Hepatocyte (in vitro differentiated cells): ENCODE data around the gene ITK. TPM values are rescaled to one million over a fixed set of nuclear protein-coding genes. Genes with fewer than 3 reads are reported as not detected.

ENCODE experiments used
- DNase-seq: peaks from one replicate; pipeline ENCODE4 v3.0.0-alpha.2; 2016; ENCODE audit warnings: low spot score
- H2AFZ ChIP-seq: fragments of 200-600 bp; sonication (generic); 2 replicates; pipeline ENCODE4 v1.6.0; 2016; ENCODE audit warnings: antibody characterized with exemption, mild to moderate bottlenecking
- H3K27ac ChIP-seq: fragments of 200-600 bp; sonication (generic); 2 replicates; pipeline ENCODE4 v1.5.1; 2016; ENCODE audit warnings: mild to moderate bottlenecking
- H3K27me3 ChIP-seq: fragments of 200-600 bp; sonication (generic); 2 replicates; pipeline ENCODE4 v1.6.1; 2016
- H3K36me3 ChIP-seq: fragments of 200-600 bp; sonication (generic); replicated peaks from 2 replicates; pipeline ENCODE4 v1.5.1; 2016; ENCODE audit warnings: low read depth; ENCODE audit not compliant: insufficient read depth
- H3K4me1 ChIP-seq: fragments of 200-600 bp; sonication (generic); 2 replicates; pipeline ENCODE4 v1.5.1; 2016; ENCODE audit warnings: mild to moderate bottlenecking, moderate library complexity; ENCODE audit not compliant: insufficient read depth
- H3K4me2 ChIP-seq: fragments of 200-600 bp; sonication (generic); 2 replicates; pipeline ENCODE4 v1.6.0; 2016
- H3K4me3 ChIP-seq: fragments of 200-600 bp; sonication (generic); 2 replicates; pipeline ENCODE4 v1.5.1; 2016; ENCODE audit warnings: mild to moderate bottlenecking
- H3K79me2 ChIP-seq: fragments of 200-600 bp; sonication (generic); 2 replicates; pipeline ENCODE4 v1.6.0; 2017; ENCODE audit warnings: mild to moderate bottlenecking
- H3K9me2 ChIP-seq: fragments of 200-600 bp; sonication (generic); replicated peaks from 2 replicates; pipeline ENCODE4 v1.6.0; 2017; ENCODE audit warnings: mild to moderate bottlenecking; ENCODE audit not compliant: insufficient read depth
- H3K9me3 ChIP-seq: fragments of 200-600 bp; sonication (generic); 2 replicates; pipeline ENCODE4 v1.5.1; 2016; ENCODE audit warnings: low read depth, mild to moderate bottlenecking
- H4K20me1 ChIP-seq: fragments of 200-600 bp; sonication (generic); 2 replicates; pipeline ENCODE4 v1.6.0; 2016; ENCODE audit warnings: mild to moderate bottlenecking; ENCODE audit not compliant: insufficient read depth, poor library complexity, severe bottlenecking
- EZH2 ChIP-seq: fragments of 200-600 bp; sonication (generic); IDR thresholded peaks from 2 replicates; pipeline ENCODE4 v1.6.1; 2016; ENCODE audit warnings: antibody characterized with exemption, mild to moderate bottlenecking, borderline replicate concordance
- EZH2phosphoT487 ChIP-seq: fragments of 200-600 bp; sonication (generic); IDR thresholded peaks from one replicate; pipeline ENCODE4 v1.6.1; 2018; ENCODE audit warnings: antibody characterized with exemption, mild to moderate bottlenecking, low read depth, moderate library complexity; ENCODE audit not compliant: unreplicated experiment, severe bottlenecking
- WGBS: methylation state at CpG from one replicate; pipeline ENCODE4 v1.1.6; 2016; ENCODE audit warnings: low lambda C conversion rate; ENCODE audit errors: missing lambda C conversion rate; 5-methylcytosine and 5-hydroxymethylcytosine counted together
- polyA plus RNA-seq: library from polyadenylated mRNA; unstranded; fragments of >200 nt; fragmentation: Nextera tagmentation; extraction: Ambion mirVana; gene quantifications from 2 replicates; pipeline ENCODE4 v1.2.1, GENCODE V29; 2016
- total RNA-seq: library from RNA; depleted of rRNA; stranded (reverse); fragments of >200 nt; gene quantifications from 2 replicates; pipeline ENCODE4 v1.2.3, GENCODE V29; 2014
- TF ChIP-seq, protein P1 (sequence below): fragments of 200-600 bp; sonication (generic); IDR thresholded peaks from 2 replicates; pipeline ENCODE4 v1.5.1; 2016; ENCODE audit warnings: antibody characterized with exemption, mild to moderate bottlenecking; ENCODE audit not compliant: poor library complexity

Gene ITK
- total and polyA plus RNA-seq, 2 experiments from 2014 or later: 0.18 to 0.20 TPM

DNA sequence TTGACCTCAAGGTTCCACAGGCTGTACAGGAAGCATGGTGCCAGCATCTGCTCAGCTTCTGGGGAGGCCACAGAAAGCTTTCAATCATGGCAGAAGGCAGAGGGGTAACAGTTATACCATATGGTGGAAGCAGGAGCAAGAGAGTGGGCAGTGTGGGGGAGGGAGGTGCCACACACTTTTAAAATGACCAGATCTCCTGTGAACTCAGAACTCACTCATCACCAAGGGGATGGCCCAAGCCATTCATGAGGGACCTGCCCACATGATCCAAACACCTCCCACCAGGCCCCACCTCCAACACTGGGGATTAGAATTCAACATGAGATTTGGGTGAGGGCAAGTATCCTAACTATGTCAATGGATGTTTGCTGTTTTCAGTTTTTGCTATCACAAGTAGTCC is 101.5 kb downstream of the ITK start:
- TF ChIP-seq EZH2phosphoT487: no peak
- TF ChIP-seq EZH2: no peak
- TF ChIP-seq, protein P1, sequence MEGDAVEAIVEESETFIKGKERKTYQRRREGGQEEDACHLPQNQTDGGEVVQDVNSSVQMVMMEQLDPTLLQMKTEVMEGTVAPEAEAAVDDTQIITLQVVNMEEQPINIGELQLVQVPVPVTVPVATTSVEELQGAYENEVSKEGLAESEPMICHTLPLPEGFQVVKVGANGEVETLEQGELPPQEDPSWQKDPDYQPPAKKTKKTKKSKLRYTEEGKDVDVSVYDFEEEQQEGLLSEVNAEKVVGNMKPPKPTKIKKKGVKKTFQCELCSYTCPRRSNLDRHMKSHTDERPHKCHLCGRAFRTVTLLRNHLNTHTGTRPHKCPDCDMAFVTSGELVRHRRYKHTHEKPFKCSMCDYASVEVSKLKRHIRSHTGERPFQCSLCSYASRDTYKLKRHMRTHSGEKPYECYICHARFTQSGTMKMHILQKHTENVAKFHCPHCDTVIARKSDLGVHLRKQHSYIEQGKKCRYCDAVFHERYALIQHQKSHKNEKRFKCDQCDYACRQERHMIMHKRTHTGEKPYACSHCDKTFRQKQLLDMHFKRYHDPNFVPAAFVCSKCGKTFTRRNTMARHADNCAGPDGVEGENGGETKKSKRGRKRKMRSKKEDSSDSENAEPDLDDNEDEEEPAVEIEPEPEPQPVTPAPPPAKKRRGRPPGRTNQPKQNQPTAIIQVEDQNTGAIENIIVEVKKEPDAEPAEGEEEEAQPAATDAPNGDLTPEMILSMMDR: no peak

DNA sequence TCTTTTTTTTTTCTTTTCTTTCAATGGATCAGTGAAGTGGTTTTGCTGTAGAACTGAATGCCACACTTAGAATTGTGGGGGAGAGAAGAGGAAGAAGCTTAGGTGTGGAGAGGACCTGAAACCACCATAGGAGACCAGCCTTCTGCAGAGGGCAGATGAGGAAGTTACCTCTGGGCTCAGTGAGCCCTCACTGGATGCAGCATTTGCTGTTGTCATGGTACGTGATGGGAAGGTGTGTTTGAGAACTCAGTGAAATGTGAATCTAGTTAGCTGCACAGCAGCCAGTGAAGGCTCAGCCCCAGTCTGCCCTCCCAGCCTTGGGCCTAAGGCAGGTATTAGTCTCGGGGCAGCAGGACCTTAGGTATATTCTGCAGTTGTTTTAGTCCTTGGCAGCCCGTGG is 102.8 kb downstream of the ITK start:
- no peaks in the 10 kb centered on the region for H3K9me3 ChIP-seq
- H3K27me3 ChIP-seq: no peaks in the 10 kb centered on the region
- DNase-seq: no peak
- H4K20me1 ChIP-seq: no peaks in the 10 kb centered on the region
- no peak overlapping the region for H3K27ac ChIP-seq
- H3K9me2 ChIP-seq: no peaks in the 10 kb centered on the region
- TF ChIP-seq, protein P1: no peak
- TF ChIP-seq EZH2: no peak
- no peak for TF ChIP-seq EZH2phosphoT487
- WGBS: 88% methylated on average over 3 of the region's 3 CpGs
- peaks cover 6% of the 10 kb centered on the region for H3K79me2 ChIP-seq
- H3K4me2 ChIP-seq: no peak overlapping the region
- no peaks in the 10 kb centered on the region for H3K36me3 ChIP-seq
- peaks cover 4% of the 10 kb centered on the region for H3K4me1 ChIP-seq
- H3K4me3 ChIP-seq: no peak overlapping the region
- no peak overlapping the region for H2AFZ ChIP-seq

More for the DNA sequence above, 101.5 kb downstream of the ITK start:
- no peak for DNase-seq
- Histone ChIP-seq H2AFZ (no peak overlapping the region), H3K4me3 (no peak overlapping the region), H3K4me1 (no peaks in the 10 kb centered on the region), H3K9me2 (no peaks in the 10 kb centered on the region), H3K27me3 (no peaks in the 10 kb centered on the region), H3K27ac (no peak overlapping the region), H4K20me1 (no peaks in the 10 kb centered on the region), H3K4me2 (no peak overlapping the region), H3K79me2 (peaks cover 9% of the 10 kb centered on the region), H3K9me3 (no peaks in the 10 kb centered on the region), H3K36me3 (no peaks in the 10 kb centered on the region)

DNA sequence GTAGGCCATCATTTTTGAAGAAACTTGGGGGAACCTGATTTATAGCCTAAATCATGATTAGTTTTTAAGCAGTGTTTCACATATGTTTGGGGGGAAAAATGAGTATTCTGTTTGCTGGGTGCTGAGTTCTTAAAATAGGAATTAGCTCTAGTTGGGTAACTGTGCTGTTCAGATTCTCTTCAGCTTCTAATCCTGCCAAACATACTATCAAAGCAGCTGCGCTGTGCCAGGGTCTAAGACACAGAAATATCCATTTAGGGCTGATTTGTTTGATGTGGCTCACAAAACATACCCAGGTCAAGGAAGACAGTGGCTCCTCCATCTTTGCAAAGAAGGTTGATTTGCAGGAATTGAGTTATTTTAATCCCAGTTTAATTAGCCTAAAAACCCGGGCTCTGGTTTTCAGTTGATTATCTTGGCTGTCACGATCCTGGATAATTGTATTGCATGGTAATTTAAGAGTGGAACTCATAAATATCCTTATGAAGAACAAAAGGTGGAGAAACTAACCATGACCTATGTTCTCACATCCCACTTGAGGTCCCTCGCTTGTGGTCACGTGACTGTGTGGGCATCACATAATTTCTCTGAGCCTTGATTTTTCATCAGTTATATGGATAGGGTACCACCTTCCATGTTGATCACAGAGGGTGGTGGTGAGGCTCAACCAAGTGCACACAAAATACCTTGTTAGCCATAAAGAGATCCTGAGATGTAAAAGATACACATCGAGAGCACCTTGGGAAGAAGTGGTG is 104.0 kb downstream of the ITK start:
- WGBS: 82% methylated on average over 6 of the region's 6 CpGs
- H3K4me3 ChIP-seq: no peak overlapping the region
- H3K9me3 ChIP-seq: no peaks in the 10 kb centered on the region
- TF ChIP-seq EZH2: no peak
- TF ChIP-seq, protein P1: no peak
- H4K20me1 ChIP-seq: no peaks in the 10 kb centered on the region
- no peaks in the 10 kb centered on the region for H3K9me2 ChIP-seq
- no peaks in the 10 kb centered on the region for H3K27me3 ChIP-seq
- H3K27ac ChIP-seq: no peak overlapping the region
- H3K4me1 ChIP-seq: peaks cover 4% of the 10 kb centered on the region
- H2AFZ ChIP-seq: no peak overlapping the region
- H3K4me2 ChIP-seq: no peak overlapping the region
- DNase-seq: no peak
- peaks cover 2% of the 10 kb centered on the region for H3K79me2 ChIP-seq
- no peaks in the 10 kb centered on the region for H3K36me3 ChIP-seq
